Transverse colon (tissue), 4 donors: Measurements from ENCODE around the gene ERGIC1.

Experiments
- CTCF ChIP-seq, 5 experiments: fragments of 200-600 bp in 3 of 5; fragments of 450-650 bp in 2 of 5; sonication (generic) in 3 of 5; IDR thresholded peaks; 1 replicate in 2 of 5; 2 replicates in 3 of 5; pipeline ENCODE4 v1.5.1; 2016 to 2017; ENCODE audit warnings: antibody characterized with exemption in 5 of 5, inconsistent platforms in 3 of 5, mild to moderate bottlenecking in 2 of 5, moderate library complexity in 1 of 5
- EP300 ChIP-seq: sonication (generic); formaldehyde crosslinking; IDR thresholded peaks from one replicate; pipeline ENCODE4 v1.6.1; 2017; ENCODE audit warnings: antibody characterized with exemption, low read depth
- POLR2A ChIP-seq: fragments of 450-650 bp; IDR thresholded peaks from one replicate; pipeline ENCODE4 v1.6.1; 2016; ENCODE audit warnings: antibody characterized with exemption, mild to moderate bottlenecking, moderate library complexity
- POLR2AphosphoS5 ChIP-seq, 3 donors: sonication (generic); formaldehyde crosslinking; IDR thresholded peaks; one replicate each; pipeline ENCODE4 v1.6.1; 2016; ENCODE audit warnings: antibody characterized with exemption in 3 of 3

- no peak for TF ChIP-seq CTCF (IDR thresholded peaks at IDR 0.05)
- TF ChIP-seq POLR2A, result no peak
- TF ChIP-seq POLR2AphosphoS5 (IDR thresholded peaks at IDR 0.05), result no peak
- no peak for TF ChIP-seq EP300
Measured at GRCh38 chr5:172805018-172805683, 28.9 kb upstream of the ERGIC1 start.
